Neural cell (in vitro differentiated cells): ENCODE data around the gene ANO3. TPM values are rescaled to one million over a fixed set of nuclear protein-coding genes. Genes with fewer than 3 reads are reported as not detected.

ENCODE experiments used
- H2AFZ ChIP-seq: fragments of 200-600, 300-800 bp; sonication (generic), shearing (Covaris generic); 2 replicates; pipeline ENCODE4 v1.6.0; 2014; ENCODE audit warnings: low read depth, mild to moderate bottlenecking, antibody characterized with exemption, low read length, moderate library complexity
- H3F3A ChIP-seq: fragments of 200-600 bp; shearing (Covaris generic); 2 replicates; pipeline ENCODE4 v1.6.1; 2016; ENCODE audit warnings: mild to moderate bottlenecking, moderate library complexity, mixed read lengths, antibody characterized with exemption, low read length; ENCODE audit not compliant: insufficient read depth, poor library complexity, severe bottlenecking
- H3K27ac ChIP-seq: fragments of 200-600, 300-800 bp; sonication (generic), shearing (Covaris generic); 2 replicates; pipeline ENCODE4 v1.5.1; 2014; ENCODE audit warnings: mild to moderate bottlenecking, low read length, moderate library complexity
- H3K27me3 ChIP-seq: fragments of 300-800, 200-600 bp; sonication (generic), shearing (Covaris generic); 2 replicates; pipeline ENCODE4 v1.6.0; 2014; ENCODE audit warnings: mild to moderate bottlenecking, low read depth, low read length, moderate library complexity; ENCODE audit not compliant: insufficient read depth
- H3K36me3 ChIP-seq: fragments of 300-800, 200-600 bp; sonication (generic), shearing (Covaris generic); 2 replicates; pipeline ENCODE4 v1.5.1; 2014; ENCODE audit warnings: mild to moderate bottlenecking, antibody characterized with exemption, low read length, moderate library complexity; ENCODE audit not compliant: insufficient read depth
- H3K4me2 ChIP-seq: fragments of 300-800, 200-600 bp; sonication (generic), shearing (Covaris generic); 2 replicates; pipeline ENCODE4 v1.6.0; 2014; ENCODE audit warnings: mild to moderate bottlenecking, low read length
- H3K4me3 ChIP-seq: fragments of 300-800, 200-600 bp; sonication (generic), shearing (Covaris generic); 2 replicates; pipeline ENCODE4 v1.5.1; 2014; ENCODE audit warnings: mild to moderate bottlenecking, low read length, moderate library complexity
- H3K79me2 ChIP-seq: fragments of 200-600 bp; shearing (Covaris generic); replicated peaks from 2 replicates; pipeline ENCODE4 v1.6.0; 2014; ENCODE audit warnings: mild to moderate bottlenecking, low read length, moderate library complexity; ENCODE audit not compliant: insufficient read depth
- H3K9ac ChIP-seq: fragments of 300-800, 200-600 bp; sonication (generic), shearing (Covaris generic); 2 replicates; pipeline ENCODE4 v1.6.1; 2016; ENCODE audit warnings: mild to moderate bottlenecking, low read length, mixed read lengths
- H3K9me2 ChIP-seq: fragments of 200-600 bp; shearing (Covaris generic); 2 replicates; pipeline ENCODE4 v1.6.1; 2016; ENCODE audit warnings: mild to moderate bottlenecking, low read length, mixed read lengths; ENCODE audit not compliant: insufficient read depth
- H3K9me3 ChIP-seq: fragments of 200-600, 300-800 bp; sonication (generic), shearing (Covaris generic); 2 replicates; pipeline ENCODE4 v1.6.1; 2016; ENCODE audit warnings: mild to moderate bottlenecking, mixed run types, low read length, moderate library complexity, mixed read lengths
- H4K20me1 ChIP-seq: fragments of 200-600 bp; shearing (Covaris generic); 2 replicates; pipeline ENCODE4 v1.6.1; 2016; ENCODE audit warnings: mild to moderate bottlenecking, mixed run types; ENCODE audit not compliant: insufficient read depth
- CTCF ChIP-seq: fragments of 450-650 bp; IDR thresholded peaks from 2 replicates; pipeline ENCODE4 v1.5.1; 2014; ENCODE audit warnings: antibody characterized with exemption, mild to moderate bottlenecking, moderate library complexity; ENCODE audit not compliant: poor library complexity, severe bottlenecking
- EP300 ChIP-seq: fragments of 450-650 bp; conservative IDR thresholded peaks from 2 replicates; pipeline ENCODE4 v1.6.1; 2014; ENCODE audit warnings: antibody characterized with exemption, mild to moderate bottlenecking, moderate library complexity; ENCODE audit not compliant: poor library complexity, severe bottlenecking
- EZH2 ChIP-seq: fragments of 200-600, 300-800 bp; shearing (Covaris generic), sonication (generic); IDR thresholded peaks from 2 replicates; pipeline ENCODE4 v1.6.1; 2014; ENCODE audit warnings: antibody characterized with exemption, low read length, borderline replicate concordance, mild to moderate bottlenecking; ENCODE audit not compliant: insufficient read depth, poor library complexity, severe bottlenecking
- MXI1 ChIP-seq: fragments of 450-650 bp; conservative IDR thresholded peaks from 2 replicates; pipeline ENCODE4 v1.6.1; 2014; ENCODE audit warnings: antibody characterized with exemption, mild to moderate bottlenecking; ENCODE audit not compliant: poor library complexity, severe bottlenecking
- POLR2AphosphoS5 ChIP-seq: IDR thresholded peaks from 2 replicates; pipeline ENCODE4 v1.6.1; 2012
- RAD21 ChIP-seq: fragments of 450-650 bp; conservative IDR thresholded peaks from 2 replicates; pipeline ENCODE4 v1.6.1; 2014; ENCODE audit warnings: antibody characterized with exemption, mild to moderate bottlenecking, moderate library complexity
- REST ChIP-seq: IDR thresholded peaks from 2 replicates; pipeline ENCODE4 v1.6.1; 2012; ENCODE audit warnings: borderline replicate concordance
- SMC3 ChIP-seq: fragments of 450-650 bp; conservative IDR thresholded peaks from 2 replicates; pipeline ENCODE4 v1.6.1; 2014; ENCODE audit warnings: antibody characterized with exemption, mild to moderate bottlenecking, moderate library complexity; ENCODE audit not compliant: poor library complexity
- TAF1 ChIP-seq: IDR thresholded peaks from 2 replicates; pipeline ENCODE4 v1.6.1; 2012; ENCODE audit warnings: low read depth
- polyA plus RNA-seq: library from polyadenylated mRNA; depleted of rRNA; stranded (reverse); fragments of >200 nt; gene quantifications from 2 replicates; pipeline ENCODE4 v1.2.3, GENCODE V29; 2014

ANO3 gene
- polyA plus RNA-seq, 1 donor from 2014 or later: not detected

GRCh38 chr11:26571861-26572654 lies 240.1 kb downstream of the ANO3 start, which contains the start of gene MUC15:
Gene MUC15 (minus strand): TSS chr11:26572263. CDS start chr11:26567094, 5,169 bp downstream.
- no peaks in the 10 kb centered on the region for H3K36me3 ChIP-seq
- no peaks in the 10 kb centered on the region for H3K9me3 ChIP-seq
- no peaks in the 10 kb centered on the region for H3K27me3 ChIP-seq
- H4K20me1 ChIP-seq: no peaks in the 10 kb centered on the region
- TF ChIP-seq EZH2: no peak
- no peak for TF ChIP-seq TAF1
- no peak for TF ChIP-seq SMC3
- no peak for TF ChIP-seq RAD21
- no peak for TF ChIP-seq POLR2AphosphoS5
- no peak for TF ChIP-seq REST
- no peak for TF ChIP-seq CTCF
- TF ChIP-seq MXI1: no peak
- TF ChIP-seq EP300: no peak
- no peaks in the 10 kb centered on the region for H3K9me2 ChIP-seq
- H3K4me2 ChIP-seq: no peak within 1 kb of the TSS
- no peak within 1 kb of the TSS for H3K9ac ChIP-seq
- H3F3A ChIP-seq: no peaks in the 10 kb centered on the region
- no peak within 1 kb of the TSS for H3K4me3 ChIP-seq
- no peak within 1 kb of the TSS for H3K27ac ChIP-seq
- H2AFZ ChIP-seq: no peak within 1 kb of the TSS
- no peaks in the 10 kb centered on the region for H3K79me2 ChIP-seq

- Histone ChIP-seq H3K79me2 (no peaks in the 10 kb centered on the region), H4K20me1 (no peaks in the 10 kb centered on the region), H3K4me3 (no peak overlapping the region), H3F3A (no peaks in the 10 kb centered on the region), H3K27ac (no peak overlapping the region), H3K27me3 (no peaks in the 10 kb centered on the region), H3K4me2 (no peak overlapping the region), H3K36me3 (no peaks in the 10 kb centered on the region), H2AFZ (no peak overlapping the region), H3K9me3 (no peaks in the 10 kb centered on the region), H3K9ac (no peak overlapping the region), H3K9me2 (no peaks in the 10 kb centered on the region)
- no peak for TF ChIP-seq POLR2AphosphoS5
- no peak for TF ChIP-seq CTCF
- no peak for TF ChIP-seq EP300
- no peak for TF ChIP-seq MXI1
- no peak for TF ChIP-seq EZH2
- TF ChIP-seq TAF1: no peak
- TF ChIP-seq SMC3: no peak
- TF ChIP-seq REST: no peak
Measured at GRCh38 chr11:26572770-26573402, 241.0 kb downstream of the ANO3 start.
